Body of pancreas (tissue), 4 donors: Measurements from ENCODE around the gene AMH.

Source experiments
- POLR2A ChIP-seq, 3 donors: fragments of 450-650 bp; IDR thresholded peaks; one replicate each; pipeline ENCODE4 v1.6.1; 2016; ENCODE audit warnings: antibody characterized with exemption in 3 of 3, mild to moderate bottlenecking in 2 of 3
- TF ChIP-seq, protein P1 (sequence below), 7 experiments: fragments of 450-650 bp in 4 of 7; fragments of 200-600 bp in 3 of 7; sonication (generic) in 3 of 7; IDR thresholded peaks; one replicate each; pipeline ENCODE4 v1.5.1; 2016 to 2019; ENCODE audit warnings: antibody characterized with exemption in 7 of 7

DNA sequence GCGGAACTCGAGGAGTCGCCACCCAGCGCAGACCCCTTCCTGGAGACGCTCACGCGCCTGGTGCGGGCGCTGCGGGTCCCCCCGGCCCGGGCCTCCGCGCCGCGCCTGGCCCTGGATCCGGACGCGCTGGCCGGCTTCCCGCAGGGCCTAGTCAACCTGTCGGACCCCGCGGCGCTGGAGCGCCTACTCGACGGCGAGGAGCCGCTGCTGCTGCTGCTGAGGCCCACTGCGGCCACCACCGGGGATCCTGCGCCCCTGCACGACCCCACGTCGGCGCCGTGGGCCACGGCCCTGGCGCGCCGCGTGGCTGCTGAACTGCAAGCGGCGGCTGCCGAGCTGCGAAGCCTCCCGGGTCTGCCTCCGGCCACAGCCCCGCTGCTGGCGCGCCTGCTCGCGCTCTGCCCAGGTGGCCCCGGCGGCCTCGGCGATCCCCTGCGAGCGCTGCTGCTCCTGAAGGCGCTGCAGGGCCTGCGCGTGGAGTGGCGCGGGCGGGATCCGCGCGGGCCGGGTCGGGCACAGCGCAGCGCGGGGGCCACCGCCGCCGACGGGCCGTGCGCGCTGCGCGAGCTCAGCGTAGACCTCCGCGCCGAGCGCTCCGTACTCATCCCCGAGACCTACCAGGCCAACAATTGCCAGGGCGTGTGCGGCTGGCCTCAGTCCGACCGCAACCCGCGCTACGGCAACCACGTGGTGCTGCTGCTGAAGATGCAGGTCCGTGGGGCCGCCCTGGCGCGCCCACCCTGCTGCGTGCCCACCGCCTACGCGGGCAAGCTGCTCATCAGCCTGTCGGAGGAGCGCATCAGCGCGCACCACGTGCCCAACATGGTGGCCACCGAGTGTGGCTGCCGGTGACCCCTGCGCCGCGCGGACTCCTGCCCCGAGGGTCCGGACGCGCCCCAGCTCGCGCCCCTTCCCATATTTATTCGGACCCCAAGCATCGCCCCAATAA, 2.3 kb downstream of the AMH start:
- TF ChIP-seq, protein P1, sequence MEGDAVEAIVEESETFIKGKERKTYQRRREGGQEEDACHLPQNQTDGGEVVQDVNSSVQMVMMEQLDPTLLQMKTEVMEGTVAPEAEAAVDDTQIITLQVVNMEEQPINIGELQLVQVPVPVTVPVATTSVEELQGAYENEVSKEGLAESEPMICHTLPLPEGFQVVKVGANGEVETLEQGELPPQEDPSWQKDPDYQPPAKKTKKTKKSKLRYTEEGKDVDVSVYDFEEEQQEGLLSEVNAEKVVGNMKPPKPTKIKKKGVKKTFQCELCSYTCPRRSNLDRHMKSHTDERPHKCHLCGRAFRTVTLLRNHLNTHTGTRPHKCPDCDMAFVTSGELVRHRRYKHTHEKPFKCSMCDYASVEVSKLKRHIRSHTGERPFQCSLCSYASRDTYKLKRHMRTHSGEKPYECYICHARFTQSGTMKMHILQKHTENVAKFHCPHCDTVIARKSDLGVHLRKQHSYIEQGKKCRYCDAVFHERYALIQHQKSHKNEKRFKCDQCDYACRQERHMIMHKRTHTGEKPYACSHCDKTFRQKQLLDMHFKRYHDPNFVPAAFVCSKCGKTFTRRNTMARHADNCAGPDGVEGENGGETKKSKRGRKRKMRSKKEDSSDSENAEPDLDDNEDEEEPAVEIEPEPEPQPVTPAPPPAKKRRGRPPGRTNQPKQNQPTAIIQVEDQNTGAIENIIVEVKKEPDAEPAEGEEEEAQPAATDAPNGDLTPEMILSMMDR (IDR thresholded peaks at IDR 0.05): no peak
- no peak for TF ChIP-seq POLR2A (IDR thresholded peaks at IDR 0.05)
